ENCODE results near the gene SLC35E1.

SLC35E1 gene

DNA sequence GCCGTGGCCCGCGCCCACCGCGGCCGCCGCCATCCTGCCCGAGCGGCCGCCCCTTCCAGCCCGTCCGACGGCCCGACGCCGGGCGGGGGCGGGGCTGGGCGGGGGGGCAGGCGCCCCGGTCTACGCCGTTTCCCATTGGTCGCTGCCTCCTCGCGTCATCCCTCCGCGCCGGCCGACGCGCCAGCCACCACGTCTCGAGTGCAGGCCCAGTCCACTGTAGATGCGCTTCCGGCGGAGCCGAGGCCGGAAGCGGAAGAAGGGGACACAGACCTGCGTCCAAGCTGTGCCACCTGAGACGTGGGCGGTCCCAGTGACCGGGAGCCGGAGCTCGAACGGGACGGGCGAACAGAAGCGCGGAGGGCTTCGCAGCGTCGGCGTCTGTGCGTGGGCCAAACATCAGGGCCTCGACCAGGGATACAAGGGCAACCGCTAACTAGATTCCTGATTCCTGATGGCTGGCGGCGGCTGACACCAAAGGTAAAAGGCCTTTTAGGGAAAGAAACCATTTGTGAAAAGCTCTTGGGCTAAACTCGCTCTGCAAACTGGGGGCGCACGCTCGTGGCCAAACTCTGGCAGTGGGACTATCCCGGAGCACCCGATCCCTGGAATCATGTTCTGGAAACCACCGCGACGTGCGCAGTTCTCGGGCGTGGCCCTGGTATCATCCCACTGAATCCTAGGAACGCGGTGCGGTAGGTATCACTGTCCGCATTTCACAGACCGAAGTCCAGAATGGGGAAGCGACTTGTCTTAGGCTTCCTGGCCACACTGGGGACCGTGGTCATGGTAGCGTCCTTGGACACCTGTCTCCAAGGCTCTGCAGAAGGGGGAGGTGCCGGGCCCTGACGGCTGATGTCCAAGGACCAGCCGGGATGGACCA is at the start of gene SLC35E1:
Gene SLC35E1 (minus strand): TSS at position 84 of the 880 bp plus-strand sequence. CDS start 51 bp downstream, at position 33.
- peak; percentile 91 to 93 for DNase-seq

DNA sequence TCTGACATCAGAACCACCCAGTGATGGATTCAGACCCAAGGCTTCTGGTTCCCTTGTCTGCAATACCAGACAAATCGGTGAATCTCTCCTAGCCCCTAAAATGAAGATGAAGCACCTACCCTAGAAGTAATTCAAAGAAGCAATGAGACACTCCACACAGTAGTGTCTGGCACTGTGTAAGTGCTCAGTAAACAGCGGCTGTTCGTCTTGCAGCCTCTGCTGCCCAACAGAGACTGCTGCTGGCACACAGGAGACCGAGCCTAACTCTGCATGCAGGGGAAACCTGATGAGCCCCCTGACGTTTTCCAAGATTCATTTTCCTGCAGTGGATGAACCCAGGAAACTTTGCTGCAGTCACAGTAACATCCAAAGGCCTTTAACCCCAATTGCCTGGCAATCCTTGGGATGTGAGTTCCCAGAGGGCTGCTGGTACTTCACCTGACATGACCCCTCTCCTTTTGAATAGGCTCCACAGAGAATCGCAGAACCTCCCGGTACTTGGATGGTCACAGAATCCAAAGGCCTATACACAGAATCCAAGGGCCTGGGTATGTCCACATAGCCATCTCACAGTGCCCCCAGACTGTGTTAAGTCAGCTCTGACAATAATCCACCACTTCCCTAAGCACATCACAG is 49.1 kb upstream of the SLC35E1 start:
- no peak for DNase-seq

DNA sequence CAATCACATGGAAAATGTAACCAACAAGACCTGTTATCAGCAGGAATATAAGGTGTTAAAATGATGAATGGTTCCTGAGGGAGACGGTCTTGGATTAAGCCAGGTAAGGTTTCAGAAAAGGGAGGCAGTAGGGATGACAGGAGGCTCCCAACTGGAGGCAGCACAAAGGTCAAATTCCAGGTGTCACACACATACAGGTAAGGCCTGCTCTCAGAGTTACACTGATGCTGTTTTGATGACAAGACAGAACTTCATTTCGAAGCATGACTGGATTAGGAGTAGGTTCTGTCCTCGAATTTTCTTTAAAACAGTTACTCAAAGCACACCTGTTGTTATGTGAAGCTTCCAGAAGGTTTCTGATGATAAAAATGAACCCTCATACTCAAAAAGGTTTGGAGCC is 48.4 kb upstream of the SLC35E1 start:
- DNase-seq = no peak

DNA sequence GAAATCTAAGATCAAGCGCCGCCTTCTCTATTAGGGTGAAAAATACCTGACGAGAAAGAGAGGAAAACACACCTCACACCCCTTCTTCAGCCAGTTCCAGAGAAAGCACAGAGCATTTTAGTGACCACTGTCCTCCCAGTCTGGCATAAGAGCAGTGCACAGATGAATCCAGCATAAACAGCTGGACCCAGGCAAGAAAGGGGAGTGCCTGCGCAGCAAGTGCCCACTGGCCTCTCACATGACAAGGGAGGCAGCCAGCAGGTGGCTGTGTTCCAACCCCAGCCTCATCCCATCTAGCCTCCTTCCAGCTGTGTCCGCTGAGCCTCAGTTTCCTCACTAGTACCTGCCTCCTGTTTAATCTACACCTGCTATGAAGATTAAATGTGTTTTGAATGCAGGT is 47.8 kb upstream of the SLC35E1 start:
- DNase-seq = no peak

DNA sequence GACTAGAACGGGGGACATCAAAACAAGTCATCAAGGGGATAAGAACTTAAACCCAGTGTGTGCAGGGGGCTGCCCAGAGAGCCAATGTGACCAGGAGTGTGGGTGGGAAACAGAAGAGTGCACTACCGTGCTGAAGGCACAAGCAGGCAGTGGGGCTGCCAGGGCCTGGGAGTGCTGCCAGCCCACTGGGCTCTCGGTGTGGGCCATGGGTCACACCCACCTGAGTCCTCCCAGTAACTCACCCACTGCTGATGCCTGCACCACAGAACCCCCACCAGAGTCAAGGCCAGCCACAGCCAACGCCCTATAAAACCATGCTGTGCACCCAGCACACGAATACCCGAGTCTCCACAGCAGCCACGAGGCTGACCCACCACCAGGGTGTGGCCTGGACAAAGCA is 47.2 kb upstream of the SLC35E1 start:
- no peak for DNase-seq

DNA sequence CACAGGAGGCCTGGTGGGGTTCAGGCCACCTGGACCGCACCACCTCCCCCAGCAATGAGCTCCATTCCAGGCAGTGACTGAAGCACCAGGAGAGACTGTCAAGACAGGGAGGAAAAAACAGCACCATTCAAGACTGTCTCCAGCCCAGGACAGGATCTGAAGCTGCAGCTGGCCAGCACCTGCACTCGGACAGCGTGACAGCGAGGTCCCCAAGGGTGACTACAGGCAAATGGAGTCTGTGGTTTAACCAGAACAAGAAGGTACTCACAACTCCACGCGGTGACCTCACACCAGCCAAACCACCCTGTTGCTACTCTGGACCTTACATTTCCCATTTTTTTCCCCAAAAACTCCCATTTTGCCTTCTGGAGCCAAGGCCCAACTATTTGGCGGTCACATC is 46.0 kb upstream of the SLC35E1 start:
- DNase-seq = no peak

DNA sequence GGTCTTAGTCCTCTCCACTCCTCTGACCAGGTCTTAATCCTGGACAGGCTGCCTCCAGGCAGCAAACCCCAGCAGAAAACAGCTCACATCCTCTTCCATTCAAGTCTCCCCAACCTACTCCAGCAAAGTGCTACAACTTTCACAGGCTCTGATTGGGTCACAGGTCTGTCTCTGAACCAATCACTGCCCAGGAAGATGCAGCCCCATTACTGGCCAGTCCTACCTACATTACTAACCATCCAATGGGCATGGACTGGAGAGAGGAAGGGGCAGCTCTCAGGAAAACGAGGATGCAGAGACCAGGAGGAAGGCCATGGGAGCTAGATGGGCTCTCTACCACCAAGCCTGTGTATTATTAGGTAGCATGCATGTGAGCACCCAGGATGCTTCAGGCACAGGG is 43.6 kb upstream of the SLC35E1 start:
- no peak for DNase-seq

DNA sequence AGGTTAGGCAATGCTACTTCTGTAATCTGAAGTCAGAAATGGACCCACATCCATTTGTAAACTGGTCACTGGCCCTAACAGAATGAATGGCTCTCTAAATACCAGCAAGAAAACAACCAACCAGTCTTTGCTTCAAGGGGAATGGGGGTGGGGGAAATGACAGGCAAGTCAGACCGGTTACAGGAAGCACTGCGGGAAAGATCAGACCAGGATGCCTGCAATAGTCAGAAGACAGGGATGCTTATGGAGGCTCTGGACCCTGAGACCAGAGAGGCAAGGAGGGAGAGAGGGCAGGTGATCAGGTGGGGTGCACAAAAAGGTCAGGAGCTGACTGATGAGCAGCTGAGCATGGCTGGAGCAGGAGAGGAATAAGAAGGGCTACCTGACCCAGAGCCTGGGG is 42.7 kb upstream of the SLC35E1 start:
- DNase-seq = no peak

DNA sequence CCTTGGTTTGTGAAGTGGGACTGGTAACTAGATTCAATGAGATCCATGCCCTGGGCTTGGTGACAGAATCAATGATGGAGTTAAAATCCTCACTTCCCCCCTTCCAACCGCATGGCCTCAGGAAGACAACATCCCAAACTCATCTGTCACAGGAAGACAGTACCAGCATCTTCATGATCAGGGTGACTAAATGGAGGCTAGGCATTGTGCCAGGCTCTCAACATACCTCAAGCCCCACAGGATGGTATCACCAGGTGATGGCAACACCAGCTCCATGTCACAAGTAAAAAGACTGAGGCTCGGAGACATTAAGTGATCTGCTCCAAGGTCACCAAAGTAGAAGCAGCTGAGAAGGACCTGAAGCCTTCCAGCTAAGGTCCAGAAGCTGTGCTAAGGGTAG is 41.6 kb upstream of the SLC35E1 start:
- no peak for DNase-seq

DNA sequence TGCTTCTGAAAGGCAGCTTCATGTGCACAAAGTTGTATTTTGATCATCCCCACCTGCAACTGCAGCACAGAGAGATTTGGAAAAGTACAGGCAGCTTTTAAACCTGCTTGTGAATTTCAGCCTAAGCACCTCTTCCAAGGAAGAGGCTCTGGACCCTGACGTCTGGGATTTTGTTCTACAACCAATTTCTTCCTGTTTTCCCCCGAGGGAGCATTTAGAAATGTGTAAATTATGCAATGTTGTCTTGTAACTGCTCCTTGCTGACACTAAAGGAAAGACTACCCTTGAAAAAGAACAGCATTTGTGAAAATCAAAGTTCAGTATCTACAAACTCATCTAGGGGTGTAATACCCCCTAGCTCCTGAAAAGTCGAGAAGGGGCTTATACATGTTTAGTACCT is 40.4 kb upstream of the SLC35E1 start:
- no peak for DNase-seq

DNA sequence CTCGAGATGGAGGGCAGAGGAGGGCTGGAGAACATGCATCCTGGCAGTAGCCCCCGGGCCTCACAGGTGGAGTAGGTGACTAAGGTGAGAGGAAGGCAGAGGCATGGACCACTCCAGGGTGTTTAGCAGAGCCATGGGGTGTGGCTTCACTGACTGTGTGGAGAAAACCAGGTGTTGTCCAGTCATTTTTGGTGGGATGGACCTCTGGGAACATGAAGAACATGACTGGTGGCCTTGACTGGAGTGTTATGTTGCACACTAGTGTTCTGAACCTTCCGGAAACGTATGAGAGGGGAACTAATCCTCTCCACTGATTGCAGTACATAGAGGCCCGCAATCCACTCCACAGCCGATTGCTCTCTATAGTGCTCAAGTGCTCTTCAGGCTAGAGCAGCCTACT is 38.9 kb upstream of the SLC35E1 start:
- no peak for DNase-seq

DNA sequence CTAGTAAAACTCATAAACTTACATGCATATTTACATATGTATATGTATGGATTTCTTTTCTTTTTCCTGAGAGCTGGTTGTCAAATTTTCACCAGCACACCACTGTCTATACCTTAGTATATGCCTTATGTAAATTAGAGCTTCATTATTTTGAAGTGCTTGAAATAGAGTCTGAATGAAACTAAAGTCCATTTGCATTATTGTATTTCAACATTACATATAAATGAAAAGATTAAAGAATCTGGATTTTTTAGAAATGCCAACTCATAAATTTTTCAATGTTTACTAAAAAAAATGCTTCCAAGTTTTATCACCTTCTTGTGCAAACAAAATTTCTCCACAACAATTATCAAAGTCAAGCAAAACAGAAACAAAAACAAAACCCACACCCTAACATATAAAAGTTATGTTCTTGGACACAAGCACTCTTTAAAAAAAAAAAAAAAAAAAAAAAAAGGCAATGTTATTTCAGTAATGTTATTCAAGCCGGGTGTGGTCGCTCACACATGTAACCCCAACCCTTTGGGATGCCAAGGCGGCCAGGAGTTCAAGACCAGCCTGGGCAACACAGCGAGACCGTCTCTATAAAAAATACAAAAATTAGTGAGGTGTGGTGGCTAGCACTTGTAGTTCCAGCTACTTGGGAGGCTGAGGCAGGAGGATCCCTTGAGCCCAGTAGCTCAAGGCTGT is 37.4 kb upstream of the SLC35E1 start:
- DNase-seq = no peak

DNA sequence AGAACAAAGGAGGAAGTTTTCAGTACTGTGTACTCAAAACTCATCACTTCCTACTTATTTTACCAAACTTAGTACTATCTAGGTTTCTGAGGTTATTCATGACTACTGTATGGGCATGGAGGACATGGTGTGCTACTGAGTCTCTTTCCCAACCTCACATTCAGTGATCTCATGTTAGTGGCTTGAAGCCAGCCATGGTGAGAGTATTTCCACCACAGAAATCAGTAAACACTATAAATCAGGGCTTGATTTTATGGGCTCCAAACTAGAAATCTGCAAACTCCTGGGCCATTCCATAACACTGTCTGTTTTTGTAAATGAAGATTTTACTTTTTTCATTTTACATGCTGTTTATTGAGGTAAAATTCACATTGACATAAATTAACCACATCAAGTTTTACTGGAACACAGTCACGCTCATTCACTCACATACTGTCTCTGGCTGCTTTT is 36.1 kb upstream of the SLC35E1 start:
- DNase-seq = no peak

DNA sequence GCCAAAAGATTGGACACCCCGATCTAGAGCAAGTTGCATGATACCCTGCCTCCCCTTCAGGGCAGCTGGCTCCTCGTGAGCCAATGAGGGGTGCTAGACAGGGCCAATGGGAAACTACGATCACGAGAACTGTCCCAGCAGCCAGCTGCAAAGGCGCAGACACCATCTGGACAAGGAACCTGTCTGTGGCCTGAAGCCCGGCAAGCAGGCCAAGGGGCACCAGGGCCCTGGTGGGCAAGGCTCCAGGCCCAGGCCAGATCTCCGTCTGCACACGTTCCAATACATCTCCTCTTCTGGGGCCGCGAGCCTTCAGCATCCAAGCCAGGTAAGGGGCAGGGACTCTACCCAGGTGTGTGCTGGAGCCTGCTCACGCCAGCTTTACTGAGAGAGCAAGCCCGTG is 35.6 kb upstream of the SLC35E1 start:
- no peak for DNase-seq

DNA sequence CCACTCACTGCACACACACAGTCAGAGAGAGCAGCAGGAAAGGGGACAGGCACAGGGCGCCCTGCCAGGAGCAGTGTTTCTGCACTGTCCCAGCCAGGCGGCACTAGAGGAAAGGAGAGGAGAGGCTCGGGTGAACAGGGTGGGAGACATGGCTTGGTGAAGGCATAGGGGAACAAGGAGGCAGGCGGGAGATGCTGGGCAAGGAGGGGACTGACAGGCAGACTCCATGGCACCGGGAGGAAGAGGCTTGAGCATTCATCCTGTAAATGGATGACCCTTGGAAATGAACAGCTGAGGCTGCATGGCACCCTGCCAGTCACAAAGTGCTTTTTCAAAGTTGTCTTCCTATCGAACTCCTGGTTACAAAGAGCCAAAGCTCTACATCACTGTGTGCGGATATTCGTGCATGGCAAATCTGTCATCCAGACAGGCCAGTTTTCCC is 33.4 kb upstream of the SLC35E1 start:
- DNase-seq = no peak

DNA sequence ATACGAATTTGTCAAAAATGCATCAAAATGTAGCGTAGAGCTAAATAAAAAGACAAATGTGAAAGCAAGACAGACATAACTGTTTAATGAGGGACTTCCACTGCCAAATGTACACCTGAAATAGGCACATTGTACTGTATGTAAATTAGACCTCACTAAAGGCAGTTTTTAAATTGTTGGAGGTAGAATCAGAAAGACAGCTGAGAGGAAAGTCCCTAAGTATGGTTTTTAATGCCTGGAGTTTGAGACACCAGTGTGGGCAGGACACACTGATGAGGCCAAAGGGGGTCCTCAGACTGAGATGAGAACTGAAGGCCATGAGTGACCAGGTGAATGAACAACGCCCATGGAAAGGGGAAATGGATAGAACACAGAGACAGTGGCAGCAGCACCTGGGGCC is 32.9 kb upstream of the SLC35E1 start:
- DNase-seq = no peak

DNA sequence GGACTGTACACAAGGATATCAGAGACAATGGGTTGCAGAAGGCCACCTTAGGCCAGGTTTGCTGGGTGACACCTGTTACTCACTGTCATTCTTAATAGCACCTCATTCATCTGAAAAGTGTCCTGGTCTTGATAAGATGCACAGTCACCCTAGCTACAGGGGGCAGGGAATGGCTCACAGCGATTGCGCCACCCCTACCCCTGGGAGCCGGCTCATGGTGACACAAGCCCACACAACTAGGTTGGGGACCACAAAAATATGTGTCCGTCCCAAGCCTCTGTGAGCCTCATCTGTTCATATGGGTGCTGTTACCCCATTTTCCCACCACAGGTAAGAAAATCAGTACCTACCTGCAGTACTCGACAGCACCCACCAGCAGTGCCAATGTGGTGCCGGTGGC is 32.4 kb upstream of the SLC35E1 start:
- no peak for DNase-seq

DNA sequence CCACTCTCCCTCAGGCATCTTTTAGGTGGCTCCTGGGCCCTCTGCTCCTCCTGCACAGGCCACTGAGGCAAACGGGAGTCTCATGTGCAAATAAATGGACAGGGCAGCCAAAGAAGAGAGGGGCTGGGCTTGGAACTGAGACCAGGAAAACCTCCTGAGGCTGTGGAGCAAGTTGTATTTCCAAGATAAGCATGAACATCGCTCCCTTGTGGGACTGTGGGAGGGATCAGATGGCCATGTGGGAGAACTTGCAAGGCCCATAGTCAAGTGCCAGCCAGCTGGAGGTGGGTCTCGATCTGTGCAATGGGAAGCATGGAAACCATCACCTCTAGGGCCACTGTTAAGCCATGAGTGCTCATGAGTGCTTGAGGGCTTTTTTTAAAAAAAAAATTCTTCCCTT is 30.9 kb upstream of the SLC35E1 start:
- no peak for DNase-seq

DNA sequence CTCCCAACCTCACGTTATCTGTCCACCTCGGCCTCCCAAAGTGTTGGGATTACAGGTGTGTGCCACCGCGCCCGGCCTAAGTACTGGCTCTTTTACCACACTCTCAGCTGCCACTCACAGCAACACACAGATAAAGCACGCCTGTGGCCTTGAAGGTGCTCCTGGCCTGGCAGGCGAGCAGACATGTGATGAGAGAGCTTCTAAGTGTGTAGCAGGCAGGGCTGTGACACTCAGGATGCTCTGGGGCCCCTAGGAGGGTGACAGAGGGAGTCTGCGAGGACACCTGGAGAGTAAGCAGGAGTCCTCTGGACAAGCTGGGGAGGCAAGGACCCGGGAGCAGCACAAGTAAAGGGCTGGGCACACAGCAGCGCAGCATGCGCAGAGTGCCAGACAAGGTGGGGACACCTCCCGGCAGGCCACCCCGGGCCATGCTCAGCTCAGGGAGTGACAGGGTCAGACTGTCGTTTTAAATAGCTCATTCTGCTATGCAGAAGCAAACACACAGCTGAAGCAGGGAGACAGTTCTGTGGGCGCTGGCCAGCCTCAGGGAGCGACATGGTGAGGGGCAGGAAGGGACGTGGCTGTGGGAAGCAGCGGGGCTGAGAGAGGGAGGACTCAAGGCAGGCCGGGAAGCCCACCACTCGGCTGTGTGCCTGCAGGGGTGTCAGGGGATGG is 29.3 kb upstream of the SLC35E1 start:
- DNase-seq = no peak

DNA sequence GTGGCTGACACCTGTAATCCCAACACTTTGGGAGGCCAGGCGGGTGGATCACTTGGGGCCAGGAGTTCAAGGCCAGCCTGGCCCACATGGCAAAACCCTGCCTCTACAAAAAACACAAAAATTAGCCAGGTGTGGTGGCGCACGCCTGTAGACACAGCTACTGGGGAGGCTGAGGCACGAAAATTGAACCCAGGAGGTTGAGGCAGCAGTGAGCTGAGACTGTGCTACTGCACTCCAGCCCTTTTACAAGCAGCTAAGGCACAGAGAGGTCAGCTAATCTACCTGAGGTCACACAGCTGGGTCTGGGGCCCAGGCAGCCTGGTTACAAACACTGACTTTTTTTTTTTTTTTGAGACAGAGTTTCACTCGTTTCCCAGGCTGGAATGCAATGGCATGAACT is 28.6 kb upstream of the SLC35E1 start:
- DNase-seq = no peak

DNA sequence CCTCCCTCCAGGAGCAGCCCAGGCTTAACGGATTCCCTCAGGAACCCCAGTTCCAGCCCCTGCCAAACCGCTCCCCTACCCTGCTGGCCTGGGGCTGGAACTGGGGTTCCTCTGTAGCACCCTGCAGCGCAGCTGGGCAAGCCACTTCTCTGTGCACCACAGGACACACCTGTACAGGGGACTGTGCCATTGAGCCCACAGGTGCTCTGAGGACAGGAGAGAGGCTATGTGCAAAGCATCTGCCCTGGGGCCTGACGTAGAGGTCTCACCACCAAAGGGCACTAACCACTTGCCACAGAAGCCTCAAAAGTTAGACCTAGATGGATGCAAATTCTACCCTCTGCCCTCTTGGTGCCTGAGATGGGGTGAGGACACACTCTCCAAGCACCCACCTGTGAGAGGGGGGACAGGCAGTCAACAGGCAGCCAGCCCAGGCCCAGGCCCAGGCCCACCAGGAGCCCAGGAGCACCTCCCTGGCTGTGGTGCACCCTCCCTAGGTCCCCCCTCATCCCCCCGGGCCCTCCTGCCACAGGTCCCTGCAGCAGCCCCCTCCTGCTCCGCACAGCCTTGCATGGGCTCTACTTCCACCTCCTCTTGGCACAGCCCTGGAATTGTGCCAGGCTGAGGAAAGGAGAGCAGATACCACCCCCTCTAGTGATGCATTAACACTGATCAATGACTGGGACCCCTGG is 27.6 kb upstream of the SLC35E1 start:
- no peak for DNase-seq

DNA sequence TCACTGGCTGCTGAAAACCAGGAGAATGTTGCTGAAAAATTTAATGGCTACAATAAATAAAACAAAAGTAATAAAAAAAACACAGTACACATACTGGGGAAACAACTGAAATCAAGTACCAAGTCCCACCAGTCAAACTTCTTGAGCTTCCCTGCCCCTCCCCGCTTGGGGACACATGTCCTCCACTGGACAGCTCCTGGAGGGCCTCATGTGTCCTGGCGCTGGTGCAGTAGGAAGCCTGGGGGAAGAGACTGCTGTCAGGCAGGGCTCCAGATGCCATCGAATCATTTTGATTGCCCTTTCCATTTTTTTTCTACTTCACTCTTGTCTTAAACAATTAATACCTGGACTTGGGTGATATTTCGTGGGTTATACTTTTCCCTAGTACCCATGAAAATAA is 26.6 kb upstream of the SLC35E1 start:
- DNase-seq = no peak

DNA sequence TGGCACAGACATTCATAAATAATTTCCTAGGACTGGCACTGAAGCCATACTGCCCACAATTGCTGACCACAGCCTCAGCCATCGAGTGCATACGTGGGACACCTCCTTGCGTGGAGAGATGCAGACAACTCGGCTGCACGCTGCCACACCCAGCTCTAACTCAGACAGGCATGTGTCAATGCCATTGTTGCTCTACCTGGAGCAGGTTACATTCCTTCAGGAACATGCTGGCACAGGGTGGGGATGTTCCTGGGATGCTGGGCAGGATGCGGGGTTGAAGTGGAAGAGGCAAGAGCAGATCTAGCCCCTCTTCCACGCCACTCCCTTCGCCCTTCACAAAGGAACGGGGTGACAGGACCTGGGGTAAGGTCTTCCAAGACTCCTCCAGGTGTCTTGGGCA is 24.2 kb upstream of the SLC35E1 start:
- DNase-seq = no peak

All from activated CD4-positive, alpha-beta T cell treated with anti-CD3 and anti-CD28 coated beads, Interleukin-2, amount 50 U/mL, for 48 hours (primary cell).